Caco-2 (cell line): ENCODE measurements around the gene PABPC1L. TPM values are rescaled to one million over a fixed set of nuclear protein-coding genes. Genes with fewer than 3 reads are reported as not detected.

Experiments used
- BruUV-seq: library from RNA; stranded (reverse); fragments of 400-500 nt; replicated peaks from 2 replicates; lab custom pipeline; 2021; lab: Mats Ljungman, UMichigan
- CTCF ChIA-PET: fragments of 300-600 bp; sonication (Branson Sonifier 250); formaldehyde crosslinking; loops from one replicate; lab custom pipeline; 2022; ENCODE audit warnings: antibody characterized with exemption; lab: Charles Lee
- POLR2A ChIA-PET: fragments of 300-600 bp; sonication (Branson Sonifier 250); formaldehyde crosslinking; loops from one replicate; lab custom pipeline; 2022; ENCODE audit warnings: antibody characterized with exemption; lab: Charles Lee
- DNase-seq, 2 experiments: peaks; one replicate each; pipeline versions ENCODE4 v3.0.0 to v3.0.0-alpha.2; 2020 to 2022
- H3K27me3 ChIP-seq: replicated peaks from 2 replicates; pipeline ENCODE4 v1.6.0; 2011; ENCODE audit warnings: low read length; ENCODE audit not compliant: control insufficient read depth, insufficient read depth
- H3K36me3 ChIP-seq: 2 replicates; pipeline ENCODE4 v1.5.1; 2011; ENCODE audit warnings: low read length; ENCODE audit not compliant: control insufficient read depth, insufficient read depth
- H3K4me1 ChIP-seq: fragments of 250-450 bp; sonication (Bioruptor Pico); 2 replicates; pipeline ENCODE4 v1.5.1; 2020; ENCODE audit warnings: mild to moderate bottlenecking
- H3K4me3 ChIP-seq: 2 replicates; pipeline ENCODE4 v1.5.1; 2011; ENCODE audit warnings: low read depth, mild to moderate bottlenecking, control low read depth, low read length
- H3K9me3 ChIP-seq: fragments of 250-450 bp; sonication (Bioruptor Pico); 2 replicates; pipeline ENCODE4 v1.5.1; 2020; ENCODE audit warnings: mild to moderate bottlenecking, moderate library complexity
- H3K27ac Mint-ChIP-seq: one replicate; pipeline ENCODE4 v1.8.0; 2022; ENCODE audit warnings: mixed read lengths; ENCODE audit not compliant: unreplicated experiment
- H3K27me3 Mint-ChIP-seq: one replicate; pipeline ENCODE4 v1.8.0; 2022; ENCODE audit warnings: mixed read lengths; ENCODE audit not compliant: insufficient read depth, unreplicated experiment
- H3K36me3 Mint-ChIP-seq: one replicate; pipeline ENCODE4 v1.8.0; 2022; ENCODE audit warnings: mild to moderate bottlenecking, mixed read lengths; ENCODE audit not compliant: insufficient read depth, unreplicated experiment
- H3K4me1 Mint-ChIP-seq: one replicate; pipeline ENCODE4 v1.8.0; 2022; ENCODE audit warnings: low read depth, mixed read lengths; ENCODE audit not compliant: unreplicated experiment
- H3K4me3 Mint-ChIP-seq: one replicate; pipeline ENCODE4 v1.8.0; 2022; ENCODE audit warnings: mild to moderate bottlenecking, moderate library complexity, mixed read lengths; ENCODE audit not compliant: unreplicated experiment
- H3K9me3 Mint-ChIP-seq: one replicate; pipeline ENCODE4 v1.8.0; 2022; ENCODE audit warnings: mixed read lengths; ENCODE audit not compliant: unreplicated experiment
- intact Hi-C: fragments of 100-400 bp; cut with micrococcal nuclease; formaldehyde crosslinking; loops from one replicate; pipeline ENCODE4 v1.10.0; 2022; ENCODE audit not compliant: unreplicated experiment
- total RNA-seq: library from RNA; stranded (reverse); gene quantifications from 2 replicates; pipeline ENCODE4 v1.2.3, GENCODE V29; 2022
- TF ChIP-seq, protein P1 (sequence below), 2 experiments: fragments of 200-600 bp in 1 of 2; IDR thresholded peaks; 1 replicate in 1 of 2; 2 replicates in 1 of 2; pipeline versions ENCODE4 v1.5.1 to v1.8.0; 2011 to 2022; ENCODE audit warnings: antibody characterized with exemption in 1 of 2, control low read depth in 1 of 2, inconsistent platforms in 1 of 2, low read depth in 1 of 2, low read length in 1 of 2, mild to moderate bottlenecking in 1 of 2, moderate library complexity in 1 of 2; ENCODE audit not compliant: insufficient read depth in 1 of 2, severe bottlenecking in 1 of 2, unreplicated experiment in 1 of 2

The PABPC1L gene
- total RNA-seq, 1 experiment from 2014 or later = 255 TPM

DNA sequence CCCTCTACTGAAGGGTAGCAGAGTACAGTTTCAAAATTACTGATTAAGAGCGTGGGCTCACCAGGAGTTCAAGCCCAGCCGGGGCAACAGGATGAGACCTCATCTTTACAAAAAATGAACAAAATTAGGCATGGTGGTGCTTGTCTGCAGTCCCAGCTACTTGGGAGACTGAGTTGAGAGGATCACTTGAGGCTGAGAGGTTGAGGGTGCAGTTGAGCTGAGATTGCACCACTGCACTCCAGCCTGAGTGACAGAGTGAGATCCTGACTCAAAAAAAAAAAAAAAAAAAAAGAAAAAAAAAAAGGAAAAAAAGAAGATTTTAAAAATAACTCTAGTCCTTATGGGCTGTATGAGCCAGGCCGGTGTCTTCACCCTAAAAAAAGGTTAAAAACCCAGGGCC lies 18.7 kb downstream of the PABPC1L start:
- peaks cover 58% of the 10 kb centered on the region for H3K36me3 Mint-ChIP-seq
- no peak for DNase-seq
- Histone ChIP-seq H3K27me3 (no peaks in the 10 kb centered on the region), H3K4me3 (no peak overlapping the region), H3K36me3 (0 out of 2 replicates have a peak, but pooled peaks cover 1% of the 10 kb centered on the region), H3K9me3 (no peaks in the 10 kb centered on the region), H3K4me1 (no peaks in the 10 kb centered on the region)
- intact Hi-C loops = no loop called here
- no peaks in the 10 kb centered on the region for H3K4me1 Mint-ChIP-seq
- TF ChIP-seq, protein P1, sequence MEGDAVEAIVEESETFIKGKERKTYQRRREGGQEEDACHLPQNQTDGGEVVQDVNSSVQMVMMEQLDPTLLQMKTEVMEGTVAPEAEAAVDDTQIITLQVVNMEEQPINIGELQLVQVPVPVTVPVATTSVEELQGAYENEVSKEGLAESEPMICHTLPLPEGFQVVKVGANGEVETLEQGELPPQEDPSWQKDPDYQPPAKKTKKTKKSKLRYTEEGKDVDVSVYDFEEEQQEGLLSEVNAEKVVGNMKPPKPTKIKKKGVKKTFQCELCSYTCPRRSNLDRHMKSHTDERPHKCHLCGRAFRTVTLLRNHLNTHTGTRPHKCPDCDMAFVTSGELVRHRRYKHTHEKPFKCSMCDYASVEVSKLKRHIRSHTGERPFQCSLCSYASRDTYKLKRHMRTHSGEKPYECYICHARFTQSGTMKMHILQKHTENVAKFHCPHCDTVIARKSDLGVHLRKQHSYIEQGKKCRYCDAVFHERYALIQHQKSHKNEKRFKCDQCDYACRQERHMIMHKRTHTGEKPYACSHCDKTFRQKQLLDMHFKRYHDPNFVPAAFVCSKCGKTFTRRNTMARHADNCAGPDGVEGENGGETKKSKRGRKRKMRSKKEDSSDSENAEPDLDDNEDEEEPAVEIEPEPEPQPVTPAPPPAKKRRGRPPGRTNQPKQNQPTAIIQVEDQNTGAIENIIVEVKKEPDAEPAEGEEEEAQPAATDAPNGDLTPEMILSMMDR (IDR thresholded peaks at IDR 0.05; ENCODE audit: insufficient read depth in 1 of 2, low read depth in 1 of 2, low read length in 1 of 2, severe bottlenecking in 1 of 2, unreplicated experiment in 1 of 2) = no peak
- ChIA-PET POLR2A (interaction anchor here (0.6 kb wide), 1 partner anchor 181 kb away, joined by 13 read pairs; no protein-coding TSS in a partner anchor), CTCF (no interaction called here)
- no peak overlapping the region for H3K27ac Mint-ChIP-seq
- no peaks in the 10 kb centered on the region for H3K27me3 Mint-ChIP-seq
- BruUV-seq = no TSS peak
- H3K4me3 Mint-ChIP-seq = no peak overlapping the region
- H3K9me3 Mint-ChIP-seq = no peaks in the 10 kb centered on the region

DNA sequence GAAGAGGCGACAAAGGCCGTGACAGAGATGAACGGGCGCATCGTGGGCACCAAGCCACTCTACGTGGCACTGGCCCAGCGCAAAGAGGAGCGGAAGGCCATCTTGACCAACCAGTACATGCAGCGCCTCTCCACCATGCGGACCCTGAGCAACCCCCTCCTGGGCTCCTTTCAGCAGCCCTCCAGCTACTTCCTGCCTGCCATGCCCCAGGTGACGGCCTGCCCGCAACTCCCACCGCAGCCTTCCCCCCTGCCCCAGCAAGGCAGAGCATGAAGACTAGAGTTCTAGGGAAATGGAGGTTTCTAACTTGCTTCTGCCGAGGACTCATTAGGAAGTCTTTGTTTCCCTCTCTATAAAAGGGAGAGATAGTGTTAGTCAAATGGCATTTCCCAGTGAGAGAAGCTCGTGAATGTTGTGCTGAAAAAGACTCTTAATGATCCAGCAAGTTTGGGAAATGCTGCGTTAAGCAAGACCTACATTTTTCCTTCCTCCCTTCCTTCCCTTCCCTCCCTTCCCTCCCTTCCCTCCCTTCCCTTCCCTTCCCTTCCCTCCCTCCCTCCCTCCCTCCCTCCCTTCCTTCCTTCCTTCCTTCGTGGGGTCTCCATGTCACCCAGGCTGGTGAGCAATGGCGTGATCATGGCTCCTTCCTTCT lies 20.8 kb downstream of the PABPC1L start:
- no peak for DNase-seq
- Mint-ChIP-seq H3K4me1 (no peaks in the 10 kb centered on the region), H3K4me3 (no peak overlapping the region), H3K36me3 (peaks cover 54% of the 10 kb centered on the region), H3K27ac (no peak overlapping the region), H3K9me3 (no peaks in the 10 kb centered on the region), H3K27me3 (no peaks in the 10 kb centered on the region)
- Histone ChIP-seq H3K27me3 (no peaks in the 10 kb centered on the region), H3K36me3 (peaks cover 1% of the 10 kb centered on the region; the same call in 1 of the 2 replicates), H3K4me1 (no peaks in the 10 kb centered on the region), H3K9me3 (no peaks in the 10 kb centered on the region), H3K4me3 (no peak overlapping the region)
- ChIA-PET POLR2A (no interaction called here), CTCF (no interaction called here)
- intact Hi-C loops = no loop called here
- no TSS peak for BruUV-seq
- TF ChIP-seq, protein P1 (IDR thresholded peaks at IDR 0.05; ENCODE audit: insufficient read depth in 1 of 2, low read depth in 1 of 2, low read length in 1 of 2, severe bottlenecking in 1 of 2, unreplicated experiment in 1 of 2) = no peak

DNA sequence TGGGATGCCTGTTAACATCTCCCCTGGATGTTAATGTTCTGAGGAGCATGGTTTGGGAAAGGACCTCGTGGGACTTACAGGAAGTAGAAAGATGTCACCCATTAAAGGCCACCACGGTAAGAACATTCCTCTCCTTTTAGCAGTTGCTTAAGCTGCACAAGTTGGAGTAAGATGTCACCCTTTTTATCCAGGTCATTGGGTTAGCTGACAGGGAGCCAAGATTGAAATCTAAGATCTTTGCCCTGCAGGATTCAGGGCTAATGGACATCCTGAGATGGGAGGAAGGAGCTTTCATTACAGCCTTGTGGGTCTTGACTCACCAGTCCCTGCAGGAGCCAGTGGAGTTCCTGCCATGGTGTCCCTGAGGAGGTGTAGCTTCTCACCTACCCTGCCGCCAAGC lies 22.1 kb downstream of the PABPC1L start:
- Histone ChIP-seq H3K27me3 (no peaks in the 10 kb centered on the region), H3K4me3 (no peak overlapping the region), H3K4me1 (no peaks in the 10 kb centered on the region), H3K36me3 (peaks cover 1% of the 10 kb centered on the region; the same call in 1 of the 2 replicates), H3K9me3 (no peaks in the 10 kb centered on the region)
- ChIA-PET CTCF (no interaction called here), POLR2A (no interaction called here)
- H3K27ac Mint-ChIP-seq = no peak overlapping the region
- H3K36me3 Mint-ChIP-seq = peaks cover 66% of the 10 kb centered on the region
- no peaks in the 10 kb centered on the region for H3K27me3 Mint-ChIP-seq
- no peaks in the 10 kb centered on the region for H3K9me3 Mint-ChIP-seq
- intact Hi-C loops = no loop called here
- H3K4me1 Mint-ChIP-seq = no peaks in the 10 kb centered on the region
- TF ChIP-seq, protein P1 (IDR thresholded peaks at IDR 0.05; ENCODE audit: insufficient read depth in 1 of 2, low read depth in 1 of 2, low read length in 1 of 2, severe bottlenecking in 1 of 2, unreplicated experiment in 1 of 2) = no peak
- H3K4me3 Mint-ChIP-seq = no peak overlapping the region
- TSS peak; percentile 48 for BruUV-seq
- no peak for DNase-seq
